Natural killer cell treated with Interleukin-12 subunit alpha and Interleukin-12 subunit beta and Interleukin-15 and Interleukin-18, amount 100 ng/mL, for 72 hours (primary cell): ENCODE data around the gene CPNE6. TPM values are rescaled to one million over a fixed set of nuclear protein-coding genes. Genes with fewer than 3 reads are reported as not detected.
"Not testable (repeated sequence)": the region's sequence is repeated elsewhere in the genome, so short reads cannot be mapped to it uniquely, and the experiment has no call there.

Experiments used
- ATAC-seq, 2 donors: fragments of 150-1000 bp; cut with Tn5 transposase in 1 of 2; sonication (Bioruptor Pico), chemical (Tn5 transposase) in 1 of 2; 2 replicates each; pipeline ENCODE4 v1.10.0; 2021
- DNase-seq: peaks from one replicate; pipeline ENCODE4 v3.0.0; 2022; ENCODE audit warnings: low spot score
- H3K27ac Mint-ChIP-seq, 2 donors: 1 replicate in 1 of 2; 2 replicates in 1 of 2; pipeline ENCODE4 v1.8.0; 2022; ENCODE audit warnings: mixed read lengths in 2 of 2, mild to moderate bottlenecking in 1 of 2, moderate library complexity in 1 of 2
- H3K27me3 Mint-ChIP-seq, 2 donors: 1 replicate in 1 of 2; 2 replicates in 1 of 2; pipeline ENCODE4 v1.8.0; 2022; ENCODE audit warnings: mixed read lengths in 2 of 2
- H3K36me3 Mint-ChIP-seq: one replicate; pipeline ENCODE4 v1.8.0; 2022; ENCODE audit warnings: mixed read lengths
- H3K4me1 Mint-ChIP-seq, 2 donors: 1 replicate in 1 of 2; 2 replicates in 1 of 2; pipeline ENCODE4 v1.8.0; 2022; ENCODE audit warnings: low read depth in 2 of 2, mixed read lengths in 2 of 2, mild to moderate bottlenecking in 1 of 2
- H3K4me3 Mint-ChIP-seq: one replicate; pipeline ENCODE4 v1.8.0; 2022; ENCODE audit warnings: mixed read lengths
- H3K9me3 Mint-ChIP-seq: 2 replicates; pipeline ENCODE4 v1.8.0; 2022; ENCODE audit warnings: mixed read lengths
- total RNA-seq, 2 donors: library from RNA; stranded (reverse); gene quantifications; one replicate each; pipeline ENCODE4 v1.2.3, GENCODE V29; 2022

CPNE6 gene
- total RNA-seq = not detected

- Mint-ChIP-seq H3K27me3 (no peaks in the 10 kb centered on the region), H3K4me1 (peaks cover 6 to 9% of the 10 kb centered on the region in 2 donors), H3K4me3 (no peak within 1 kb of the TSS), H3K36me3 (no peaks in the 10 kb centered on the region), H3K9me3 (no peaks in the 10 kb centered on the region), H3K27ac (no peak within 1 kb of the TSS)
- ATAC-seq = peak; percentile 80 to 81
- no peak for DNase-seq
These were observed at the start of gene CPNE6 for GRCh38 chr14:24071144-24071697. Gene CPNE6, plus strand, starts transcription at chr14:24071562. Its CDS starts 1,375 bp downstream, at chr14:24072937.

DNA sequence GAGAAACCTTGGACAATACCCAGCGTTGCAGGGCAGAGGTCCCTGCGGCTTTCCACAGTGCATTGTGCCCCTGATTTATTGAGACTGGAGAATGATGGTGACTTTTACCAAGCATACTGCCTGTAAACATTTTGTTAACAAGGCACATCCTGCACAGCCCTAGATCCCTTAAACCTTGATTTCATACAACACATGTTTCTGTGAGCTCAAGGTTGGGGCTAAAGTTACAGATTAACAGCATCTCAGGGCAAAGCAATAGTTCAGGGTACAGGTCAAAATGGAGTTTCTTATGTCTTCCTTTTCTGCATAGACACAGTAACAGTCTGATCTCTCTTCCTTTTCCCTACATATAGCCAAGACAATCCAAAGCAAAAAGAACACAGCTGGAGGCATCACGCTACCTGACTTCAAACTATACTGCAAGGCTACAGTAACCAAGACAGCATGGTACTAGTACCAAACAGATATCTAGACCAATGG is 46.4 kb upstream of the CPNE6 start:
- ATAC-seq, H3K4me3 Mint-ChIP-seq, H3K27me3 Mint-ChIP-seq, H3K9me3 Mint-ChIP-seq, H3K27ac Mint-ChIP-seq, H3K4me1 Mint-ChIP-seq, DNase-seq, H3K36me3 Mint-ChIP-seq: not testable (repeated sequence)

DNA sequence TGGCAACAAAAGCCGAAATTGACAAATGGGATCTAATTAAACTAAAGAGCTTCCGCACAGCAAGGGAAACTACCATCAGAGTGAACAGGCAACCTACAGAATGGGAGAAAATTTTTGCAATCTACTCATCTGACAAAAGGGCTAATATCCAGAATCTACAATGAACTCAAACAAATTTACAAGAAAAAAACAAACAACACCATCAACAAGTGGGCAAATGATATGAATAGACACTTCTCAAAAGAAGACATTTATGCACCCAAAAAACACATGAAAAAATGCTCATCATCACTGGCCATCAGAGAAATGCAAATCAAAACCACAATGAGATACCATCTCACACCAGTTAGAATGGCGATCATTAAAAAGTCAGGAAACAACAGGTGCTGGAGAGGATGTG is 41.7 kb upstream of the CPNE6 start:
- Mint-ChIP-seq H3K36me3 (peaks cover 11% of the 10 kb centered on the region), H3K4me1 (peaks cover 7 to 14% of the 10 kb centered on the region in 2 donors), H3K27me3 (peaks cover 8 to 12% of the 10 kb centered on the region in 2 donors)
- H3K9me3 Mint-ChIP-seq, H3K4me3 Mint-ChIP-seq, ATAC-seq, H3K27ac Mint-ChIP-seq, DNase-seq: not testable (repeated sequence)

GRCh38 chr14:24031331-24031730 is 40.0 kb upstream of the CPNE6 start:
- peaks cover 8 to 12% of the 10 kb centered on the region in 2 donors for H3K27me3 Mint-ChIP-seq
- not testable (repeated sequence) for ATAC-seq, H3K4me3 Mint-ChIP-seq, DNase-seq, H3K4me1 Mint-ChIP-seq, H3K27ac Mint-ChIP-seq, H3K9me3 Mint-ChIP-seq
- H3K36me3 Mint-ChIP-seq = peaks cover 11% of the 10 kb centered on the region

GRCh38 chr14:24032727-24033418 is 38.5 kb upstream of the CPNE6 start:
- no peak for DNase-seq

DNA sequence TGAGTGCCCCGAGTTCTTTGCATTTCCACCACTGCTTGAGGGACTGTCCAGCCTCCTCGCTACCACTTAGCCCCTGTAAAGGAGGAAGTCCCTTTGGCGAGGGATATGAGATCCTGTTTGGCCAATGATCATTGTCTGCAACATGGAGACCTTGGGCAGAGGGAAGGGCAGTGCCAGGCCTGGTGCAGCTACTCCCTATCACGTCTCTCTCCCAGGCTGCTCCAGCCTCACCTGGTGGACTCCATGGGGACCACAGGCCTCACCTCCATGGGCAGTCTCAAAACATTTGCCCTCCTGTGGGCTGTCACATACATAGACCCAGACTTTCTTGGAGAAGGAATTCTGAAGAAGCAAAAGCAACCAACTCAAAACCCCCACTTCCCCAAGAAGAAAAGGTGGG is 35.6 kb upstream of the CPNE6 start:
- H3K4me1 Mint-ChIP-seq = peaks cover 12 to 23% of the 10 kb centered on the region in 2 donors
- not testable (repeated sequence) for ATAC-seq, H3K36me3 Mint-ChIP-seq, H3K27me3 Mint-ChIP-seq, DNase-seq, H3K9me3 Mint-ChIP-seq
- peak overlapping the region in 1 of 2 donors; percentile 28 for H3K27ac Mint-ChIP-seq
- H3K4me3 Mint-ChIP-seq = peak overlapping the region; percentile 90

More at GRCh38 chr14:24032727-24033418, 38.5 kb upstream of the CPNE6 start:
- Mint-ChIP-seq H3K27me3 (peaks cover 0 to 6% of the 10 kb centered on the region in 2 donors), H3K27ac (no peak overlapping the region), H3K36me3 (peaks cover 6% of the 10 kb centered on the region), H3K4me3 (no peak overlapping the region), H3K9me3 (peaks cover 7% of the 10 kb centered on the region), H3K4me1 (peaks cover 11 to 12% of the 10 kb centered on the region in 2 donors)
- peak in 1 of 2 donors; percentile 58 for ATAC-seq

DNA sequence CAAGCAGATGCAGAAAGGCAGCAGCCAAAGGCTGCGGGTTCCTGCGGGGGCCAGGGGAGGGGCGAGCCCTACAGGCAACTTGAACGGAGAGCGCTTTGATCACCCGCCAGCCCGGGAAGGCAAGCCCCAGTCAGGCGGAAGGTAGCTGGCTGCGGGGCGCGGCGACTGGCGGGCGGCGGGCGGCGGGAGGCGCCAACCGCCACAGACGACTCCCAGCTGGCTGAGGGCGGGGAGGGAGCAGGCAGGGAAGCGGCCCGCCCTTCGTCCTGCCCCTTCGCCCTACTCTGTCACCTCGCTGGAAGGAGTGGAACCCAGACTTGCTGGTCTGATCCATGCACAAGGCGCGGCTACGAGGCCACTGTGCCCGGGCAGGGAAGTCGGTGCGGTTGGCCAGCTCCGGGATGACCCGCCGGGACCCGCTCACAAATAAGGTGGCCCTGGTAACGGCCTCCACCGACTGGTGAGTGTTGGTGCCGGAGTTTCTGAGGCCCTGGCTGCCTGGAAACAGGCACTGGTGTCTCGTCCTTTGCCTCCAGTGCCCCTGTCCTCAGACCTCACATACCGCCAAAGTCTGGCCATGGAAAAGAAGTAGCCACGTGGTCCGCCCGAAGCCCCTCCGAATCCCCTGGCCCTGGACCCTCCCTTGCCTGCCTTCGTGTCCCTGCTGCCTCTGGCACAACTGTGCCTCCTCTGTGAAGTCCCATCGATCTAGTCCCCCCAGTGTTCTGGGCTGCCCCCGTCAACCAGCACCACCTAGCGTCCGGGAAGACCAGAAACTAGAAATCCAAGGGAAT is 35.0 kb upstream of the CPNE6 start:
- ATAC-seq = peak; percentile 83 to 86
- Mint-ChIP-seq H3K27ac (peak overlapping the region; percentile 71 to 74), H3K4me3 (peak overlapping the region; percentile 90), H3K27me3 (peaks cover 0 to 3% of the 10 kb centered on the region in 2 donors), H3K9me3 (peaks cover 2% of the 10 kb centered on the region), H3K4me1 (peaks cover 12 to 23% of the 10 kb centered on the region in 2 donors), H3K36me3 (peaks cover 3% of the 10 kb centered on the region)
- DNase-seq = peak; percentile 77

DNA sequence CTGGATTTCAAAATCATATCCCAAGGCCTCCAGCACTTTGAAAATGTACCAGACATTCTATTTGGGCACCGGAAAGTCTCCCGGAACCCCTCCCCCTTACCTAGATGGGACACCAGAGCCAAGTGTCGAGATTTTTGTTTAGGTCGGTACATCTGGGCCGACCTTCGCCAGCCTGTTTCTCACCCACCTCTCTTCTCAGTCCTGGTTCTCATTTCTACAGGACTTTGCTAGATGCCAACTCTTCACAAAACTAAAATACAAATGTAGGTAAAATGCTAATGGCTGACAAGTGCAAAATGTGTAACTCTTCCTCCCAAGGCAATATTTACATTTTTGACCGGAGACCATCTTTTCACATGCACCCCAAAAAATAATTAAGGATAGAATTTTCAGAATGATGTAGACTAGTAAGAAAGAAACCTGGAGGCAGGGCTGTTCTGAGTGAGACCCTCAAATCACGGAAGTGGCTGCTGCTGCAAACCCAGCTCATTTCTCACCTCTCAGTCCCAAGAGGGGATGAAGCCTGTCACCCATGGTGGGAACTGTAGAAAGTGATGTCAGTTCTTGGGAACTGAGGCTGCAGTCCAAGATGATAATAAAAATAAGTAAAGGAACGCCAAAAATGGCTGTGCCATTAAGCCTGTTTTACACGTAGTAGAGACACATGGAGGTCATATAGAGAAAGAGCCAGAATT is 34.3 kb upstream of the CPNE6 start:
- Mint-ChIP-seq H3K4me1 (peaks cover 12 to 23% of the 10 kb centered on the region in 2 donors), H3K4me3 (peak overlapping the region; percentile 90), H3K27ac (peak overlapping the region; percentile 71 to 74)
- H3K27me3 Mint-ChIP-seq, H3K36me3 Mint-ChIP-seq, ATAC-seq, DNase-seq, H3K9me3 Mint-ChIP-seq: not testable (repeated sequence)

GRCh38 chr14:24037658-24038037 is 33.7 kb upstream of the CPNE6 start:
- Mint-ChIP-seq H3K27ac (no peak overlapping the region), H3K27me3 (peaks cover 0 to 2% of the 10 kb centered on the region in 2 donors), H3K4me3 (no peak overlapping the region), H3K9me3 (no peaks in the 10 kb centered on the region), H3K4me1 (peaks cover 12 to 23% of the 10 kb centered on the region in 2 donors), H3K36me3 (no peaks in the 10 kb centered on the region)
- DNase-seq = no peak
- no peak for ATAC-seq

DNA sequence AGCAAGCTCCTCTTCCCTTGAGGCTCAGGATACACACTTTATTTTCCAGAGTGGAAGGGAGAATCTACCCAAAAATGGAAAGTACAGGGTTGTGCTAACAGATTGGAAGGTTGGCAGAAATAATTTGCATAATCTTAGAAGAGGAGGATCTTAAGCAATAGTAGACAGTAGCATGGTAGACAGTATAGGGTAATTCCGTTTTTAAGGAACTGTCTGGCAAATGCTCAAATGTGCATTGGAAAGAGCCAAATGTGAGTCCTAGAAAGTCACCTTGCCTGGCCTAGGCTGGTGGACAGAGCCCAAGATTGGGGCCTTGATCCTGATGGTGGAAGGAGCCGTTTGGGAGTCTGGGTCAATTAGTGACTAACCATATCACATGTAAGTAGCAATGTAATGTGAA is 32.7 kb upstream of the CPNE6 start:
- peaks cover 12 to 23% of the 10 kb centered on the region in 2 donors for H3K4me1 Mint-ChIP-seq
- peaks cover 0 to 2% of the 10 kb centered on the region in 2 donors for H3K27me3 Mint-ChIP-seq
- H3K27ac Mint-ChIP-seq = no peak overlapping the region
- ATAC-seq (no peak), DNase-seq (no peak)
- no peaks in the 10 kb centered on the region for H3K9me3 Mint-ChIP-seq
- no peak overlapping the region for H3K4me3 Mint-ChIP-seq
- H3K36me3 Mint-ChIP-seq = no peaks in the 10 kb centered on the region

GRCh38 chr14:24040692-24041091 is 30.7 kb upstream of the CPNE6 start:
- Mint-ChIP-seq H3K36me3 (no peaks in the 10 kb centered on the region), H3K27me3 (peaks cover 0 to 5% of the 10 kb centered on the region in 2 donors), H3K9me3 (no peaks in the 10 kb centered on the region), H3K4me1 (peaks cover 12 to 18% of the 10 kb centered on the region in 2 donors), H3K4me3 (no peak overlapping the region), H3K27ac (no peak overlapping the region)
- no peak for ATAC-seq
- no peak for DNase-seq

DNA sequence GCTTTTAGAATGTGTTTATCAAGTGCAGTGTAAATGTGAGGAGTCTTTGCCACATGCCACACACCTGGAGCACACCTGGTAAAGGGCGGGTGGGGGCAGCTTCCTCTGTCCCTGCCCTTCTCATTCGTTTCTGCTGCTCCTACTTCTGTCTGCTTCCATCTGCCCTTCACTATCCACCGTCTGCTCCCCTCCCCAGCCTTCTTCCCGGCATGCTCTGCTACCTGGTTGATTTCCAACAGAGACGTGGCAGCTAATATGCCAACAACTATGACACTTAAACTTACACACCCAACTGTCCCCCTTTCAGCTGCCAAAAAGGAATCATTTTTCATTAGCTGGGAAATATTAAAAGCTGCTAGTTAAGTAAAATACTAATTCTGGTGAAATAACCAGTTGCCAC is 28.6 kb upstream of the CPNE6 start:
- H3K9me3 Mint-ChIP-seq = no peaks in the 10 kb centered on the region
- peaks cover 2 to 6% of the 10 kb centered on the region in 2 donors for H3K27me3 Mint-ChIP-seq
- ATAC-seq = no peak
- peaks cover 0 to 12% of the 10 kb centered on the region in 2 donors for H3K4me1 Mint-ChIP-seq
- no peak overlapping the region for H3K27ac Mint-ChIP-seq
- no peak overlapping the region for H3K4me3 Mint-ChIP-seq
- H3K36me3 Mint-ChIP-seq = no peaks in the 10 kb centered on the region
- DNase-seq = no peak

DNA sequence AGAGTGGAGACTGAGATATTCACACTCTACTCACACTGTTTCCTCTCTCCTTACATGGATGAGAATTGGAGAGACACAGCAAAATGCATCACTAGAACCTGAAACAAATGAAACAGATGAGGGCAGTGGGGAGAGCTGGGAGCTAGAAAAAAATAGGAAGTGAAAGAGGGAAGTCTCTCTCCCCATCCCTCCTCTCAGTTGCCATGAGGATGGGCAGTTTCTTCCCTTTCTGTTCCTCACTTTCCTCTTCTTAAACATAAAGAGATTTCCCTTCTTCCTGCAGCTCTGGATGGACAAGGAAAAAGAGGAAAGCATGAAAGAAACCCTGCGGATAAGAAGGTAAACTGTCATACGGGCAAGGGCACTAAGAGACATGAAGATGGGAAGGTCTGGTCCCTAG is 22.4 kb upstream of the CPNE6 start:
- not testable (repeated sequence) for H3K27ac Mint-ChIP-seq, DNase-seq, ATAC-seq, H3K9me3 Mint-ChIP-seq, H3K4me3 Mint-ChIP-seq, H3K36me3 Mint-ChIP-seq, H3K27me3 Mint-ChIP-seq
- peaks cover 16 to 23% of the 10 kb centered on the region in 2 donors for H3K4me1 Mint-ChIP-seq
